CD14-positive monocyte (primary cell): Measurements from ENCODE around the gene MVB12B. TPM values are rescaled to one million over a fixed set of nuclear protein-coding genes. Genes with fewer than 3 reads are reported as not detected.

Source experiments
- DNase-seq, 3 donors: peaks; one replicate each; pipeline ENCODE4 v3.0.0-alpha.2; 2011 to 2022
- H2AFZ ChIP-seq: 2 replicates; pipeline ENCODE4 v1.6.0; 2012; ENCODE audit warnings: mild to moderate bottlenecking, low read depth, low read length, inconsistent platforms; ENCODE audit not compliant: insufficient read depth, poor library complexity, severe bottlenecking
- H3K27ac ChIP-seq, 2 donors: 1 replicate in 1 of 2; 2 replicates in 1 of 2; pipeline ENCODE4 v1.5.1; 2012 to 2013; ENCODE audit warnings: low read length in 2 of 2, control low read depth in 1 of 2, inconsistent platforms in 1 of 2, low read depth in 1 of 2, mild to moderate bottlenecking in 1 of 2
- H3K27me3 ChIP-seq, 2 donors: one replicate each; pipeline versions ENCODE4 v1.6.0 to v1.6.1; 2011 to 2013; ENCODE audit warnings: low read length in 2 of 2; ENCODE audit not compliant: control insufficient read depth in 2 of 2, insufficient read depth in 2 of 2
- H3K36me3 ChIP-seq, 2 donors: replicated peaks in 1 of 2; 1 replicate in 1 of 2; 2 replicates in 1 of 2; pipeline versions ENCODE4 v1.5.1 to v1.6.1; 2012 to 2013; ENCODE audit warnings: low read length in 2 of 2, control low read depth in 1 of 2, inconsistent platforms in 1 of 2, mild to moderate bottlenecking in 1 of 2; ENCODE audit not compliant: insufficient read depth in 2 of 2, control insufficient read depth in 1 of 2
- H3K4me1 ChIP-seq, 2 donors: 1 replicate in 1 of 2; 2 replicates in 1 of 2; pipeline versions ENCODE4 v1.5.1 to v1.6.1; 2012 to 2013; ENCODE audit warnings: low read length in 2 of 2, control low read depth in 1 of 2, inconsistent platforms in 1 of 2, mild to moderate bottlenecking in 1 of 2, moderate library complexity in 1 of 2; ENCODE audit not compliant: insufficient read depth in 2 of 2, control insufficient read depth in 1 of 2
- H3K4me2 ChIP-seq: replicated peaks from 2 replicates; pipeline ENCODE3; 2012; ENCODE audit warnings: low read length, moderate library complexity, mild to moderate bottlenecking; ENCODE audit not compliant: poor library complexity, severe bottlenecking; ENCODE audit errors: extremely low read depth
- H3K4me3 ChIP-seq, 3 experiments: fragments of 200-600 bp in 1 of 3; sonication (generic) in 1 of 3; replicated peaks in 1 of 3; 1 replicate in 2 of 3; 2 replicates in 1 of 3; pipeline ENCODE4 v1.5.1; 2011 to 2013; ENCODE audit warnings: low read length in 3 of 3, mild to moderate bottlenecking in 3 of 3, control low read depth in 2 of 3, low read depth in 2 of 3, inconsistent platforms in 1 of 3, moderate library complexity in 1 of 3
- H3K79me2 ChIP-seq: 2 replicates; pipeline ENCODE4 v1.6.0; 2012; ENCODE audit warnings: mild to moderate bottlenecking, control low read depth, inconsistent platforms, low read length, moderate library complexity; ENCODE audit not compliant: insufficient read depth
- H3K9ac ChIP-seq: 2 replicates; pipeline ENCODE4 v1.6.0; 2017; ENCODE audit warnings: low read length, mild to moderate bottlenecking; ENCODE audit not compliant: insufficient read depth, poor library complexity, severe bottlenecking
- H3K9me3 ChIP-seq, 2 donors: replicated peaks in 1 of 2; 1 replicate in 1 of 2; 2 replicates in 1 of 2; pipeline versions ENCODE4 v1.5.1 to v1.6.1; 2012 to 2013; ENCODE audit warnings: low read length in 2 of 2, control low read depth in 1 of 2; ENCODE audit not compliant: control insufficient read depth in 1 of 2, insufficient read depth in 1 of 2
- H4K20me1 ChIP-seq: 2 replicates; pipeline ENCODE4 v1.6.0; 2012; ENCODE audit warnings: mild to moderate bottlenecking, low read length, control low read depth, moderate library complexity; ENCODE audit not compliant: insufficient read depth
- H3K27ac Mint-ChIP-seq, 7 donors: one replicate each; pipeline ENCODE4 v1.8.0; 2020; ENCODE audit warnings: mild to moderate bottlenecking in 7 of 7, mixed read lengths in 7 of 7, moderate library complexity in 6 of 7, inconsistent platforms in 2 of 7
- H3K27me3 Mint-ChIP-seq, 3 donors: one replicate each; pipeline ENCODE4 v1.8.0; 2021 to 2022; ENCODE audit warnings: low read depth in 3 of 3, mild to moderate bottlenecking in 3 of 3, mixed read lengths in 3 of 3, moderate library complexity in 3 of 3, inconsistent platforms in 1 of 3
- H3K36me3 Mint-ChIP-seq, 2 donors: one replicate each; pipeline ENCODE4 v1.8.0; 2020; ENCODE audit warnings: mixed read lengths in 2 of 2, inconsistent platforms in 1 of 2, mild to moderate bottlenecking in 1 of 2
- H3K4me1 Mint-ChIP-seq: one replicate; pipeline ENCODE4 v1.8.0; 2020; ENCODE audit warnings: mild to moderate bottlenecking, mixed read lengths
- H3K4me3 Mint-ChIP-seq, 2 donors: one replicate each; pipeline ENCODE4 v1.8.0; 2020; ENCODE audit warnings: mild to moderate bottlenecking in 2 of 2, mixed read lengths in 2 of 2, moderate library complexity in 1 of 2
- H3K9me3 Mint-ChIP-seq, 7 donors: one replicate each; pipeline ENCODE4 v1.8.0; 2020 to 2022; ENCODE audit warnings: mixed read lengths in 7 of 7, mild to moderate bottlenecking in 6 of 7, moderate library complexity in 6 of 7, inconsistent platforms in 2 of 7
- CTCF ChIP-seq: fragments of 200-600 bp; IDR thresholded peaks from one replicate; pipeline ENCODE4 v1.8.0; 2022; ENCODE audit warnings: antibody characterized with exemption, mild to moderate bottlenecking
- WGBS: methylation state at CpG from one replicate; pipeline ENCODE4 v1.1.5; 2013; ENCODE audit warnings: missing lambda C conversion rate; ENCODE audit not compliant: insufficient coverage; 5-methylcytosine and 5-hydroxymethylcytosine counted together
- intact Hi-C, 2 donors: fragments of 100-400 bp; cut with micrococcal nuclease; formaldehyde crosslinking; loops; one replicate each; pipeline versions ENCODE4 v1.15.0 to v1.15.1; 2023
- polyA plus RNA-seq, 3 donors: library from polyadenylated mRNA; depleted of rRNA in 1 of 3; unstranded in 2 of 3; stranded (reverse) in 1 of 3; fragments of 300-500 nt in 2 of 3; fragments of >200 nt in 1 of 3; fragmentation: Illumina TruSeq in 2 of 3; gene quantifications; 1 replicate in 2 of 3; 2 replicates in 1 of 3; pipeline ENCODE4 v1.2.3, GENCODE V29; 2012 to 2021

MVB12B gene
- polyA plus RNA-seq, 3 donors: 2.8 to 8.1 (median 3.5) TPM

GRCh38 chr9:126506361-126507317, 180.0 kb downstream of the MVB12B start:
- Histone ChIP-seq H3K27me3 (no peaks in the 10 kb centered on the region), H3K4me2 (no peak overlapping the region), H3K79me2 (no peaks in the 10 kb centered on the region), H3K36me3 (peaks cover 5 to 15% of the 10 kb centered on the region in 2 donors), H3K27ac (no peak overlapping the region), H4K20me1 (no peaks in the 10 kb centered on the region), H3K9ac (no peak overlapping the region), H3K4me1 (no peaks in the 10 kb centered on the region), H3K4me3 (no peak overlapping the region), H3K9me3 (no peaks in the 10 kb centered on the region), H2AFZ (no peak overlapping the region)
- Mint-ChIP-seq H3K27me3 (peaks cover 0 to 7% (median 5%) of the 10 kb centered on the region in 3 donors), H3K36me3 (peaks cover 4 to 27% of the 10 kb centered on the region in 2 donors), H3K4me3 (no peak overlapping the region), H3K9me3 (peaks cover 0 to 2% (median 0%) of the 10 kb centered on the region in 7 donors), H3K27ac (no peak overlapping the region), H3K4me1 (peaks cover 4% of the 10 kb centered on the region)
- intact Hi-C loops: no loop called here
- no peak for DNase-seq
- WGBS: 90% methylated on average over 25 of the region's 27 CpGs
- no peak for TF ChIP-seq CTCF

- WGBS: 90% methylated on average over 21 of the region's 26 CpGs
- no peak for TF ChIP-seq CTCF
- no peaks in the 10 kb centered on the region for H3K9me3 ChIP-seq
- Mint-ChIP-seq H3K4me3 (no peak overlapping the region), H3K9me3 (peaks cover 0 to 2% (median 0%) of the 10 kb centered on the region in 7 donors), H3K27me3 (peaks cover 0 to 7% (median 5%) of the 10 kb centered on the region in 3 donors), H3K36me3 (peaks cover 4 to 27% of the 10 kb centered on the region in 2 donors), H3K4me1 (peaks cover 5% of the 10 kb centered on the region), H3K27ac (no peak overlapping the region)
- H3K4me3 ChIP-seq: no peak overlapping the region
- H3K27ac ChIP-seq: no peak overlapping the region
- no peaks in the 10 kb centered on the region for H4K20me1 ChIP-seq
- no peaks in the 10 kb centered on the region for H3K27me3 ChIP-seq
- no peak for DNase-seq
- no peak overlapping the region for H3K4me2 ChIP-seq
- H3K4me1 ChIP-seq: no peaks in the 10 kb centered on the region
- H3K79me2 ChIP-seq: no peaks in the 10 kb centered on the region
- H2AFZ ChIP-seq: no peak overlapping the region
- no peak overlapping the region for H3K9ac ChIP-seq
- peaks cover 5 to 15% of the 10 kb centered on the region in 2 donors for H3K36me3 ChIP-seq
- intact Hi-C loops: no loop called here
Observed at GRCh38 chr9:126507318-126508109, 180.9 kb downstream of the MVB12B start.
